Measurements from ENCODE around the gene PAPOLA. TPM values are rescaled to one million over a fixed set of nuclear protein-coding genes. Genes with fewer than 3 reads are reported as not detected.

The PAPOLA gene
- polyA plus RNA-seq, 3 donors, result 193 to 254 (median 210) TPM

- DNase-seq, result peak; percentile 62
Measured at GRCh38 chr14:96584199-96584906, 82.2 kb downstream of the PAPOLA start.

- DNase-seq, result no peak
Measured at GRCh38 chr14:96584907-96585671, 82.9 kb downstream of the PAPOLA start.

GRCh38 chr14:96585672-96586013 is 83.5 kb downstream of the PAPOLA start:
- DNase-seq, result no peak

- DNase-seq, result no peak
Measured at GRCh38 chr14:96586056-96586455, 83.9 kb downstream of the PAPOLA start.

GRCh38 chr14:96586921-96587822 is 85.0 kb downstream of the PAPOLA start:
- DNase-seq, result no peak

- no peak for DNase-seq
Measured at GRCh38 chr14:96587823-96588385, 85.7 kb downstream of the PAPOLA start.

- DNase-seq, result no peak
Measured at GRCh38 chr14:96588410-96589257, 86.5 kb downstream of the PAPOLA start.

GRCh38 chr14:96589577-96589976 is 87.4 kb downstream of the PAPOLA start:
- no peak for DNase-seq

GRCh38 chr14:96590190-96590864 is 88.1 kb downstream of the PAPOLA start:
- DNase-seq, result no peak

- DNase-seq, result no peak
Measured at GRCh38 chr14:96592591-96593386, 90.6 kb downstream of the PAPOLA start.

GRCh38 chr14:96594961-96595360 is 92.8 kb downstream of the PAPOLA start:
- DNase-seq, result no peak

GRCh38 chr14:96597680-96598079 is 95.5 kb downstream of the PAPOLA start:
- DNase-seq, result no peak

GRCh38 chr14:96598332-96598928 is 96.2 kb downstream of the PAPOLA start:
- no peak for DNase-seq

- no peak for DNase-seq
Measured at GRCh38 chr14:96599076-96599475, 96.9 kb downstream of the PAPOLA start.

GRCh38 chr14:96602186-96602585 is 100.0 kb downstream of the PAPOLA start:
- no peak for DNase-seq

- no peak for DNase-seq
Measured at GRCh38 chr14:96603350-96604255, 101.4 kb downstream of the PAPOLA start.

- peak; percentile 37 for DNase-seq
Measured at GRCh38 chr14:96614481-96614881, 112.3 kb downstream of the PAPOLA start.

GRCh38 chr14:96616161-96616721 is 114.1 kb downstream of the PAPOLA start:
- no peak for DNase-seq
